Inferior parietal cortex (tissue), 1 donor: ENCODE results near the gene BEST2.

Experiments used
- DNase-seq: peaks from one replicate; pipeline ENCODE4 v3.0.0-alpha.2; 2016; ENCODE audit errors: extremely low spot score

The BEST2 gene

GRCh38 chr19:12800923-12801465 lies 49.4 kb downstream of the BEST2 start:
- no peak for DNase-seq

GRCh38 chr19:12801466-12802266 lies 50.1 kb downstream of the BEST2 start, which contains the start of the genes PRDX2 and THSD8:
PRDX2 (minus strand) TSS chr19:12801800; CDS start chr19:12801261, 539 bp downstream.
THSD8 (plus strand) TSS chr19:12802069; CDS start chr19:12802072, 3 bp downstream.
- DNase-seq: peak; percentile 80

GRCh38 chr19:12802267-12803106 lies 50.9 kb downstream of the BEST2 start:
- DNase-seq: no peak

- DNase-seq: no peak
Measured at GRCh38 chr19:12804051-12804450, 52.5 kb downstream of the BEST2 start.

GRCh38 chr19:12806242-12807081 lies 54.9 kb downstream of the BEST2 start, which contains the start of gene RNASEH2A:
RNASEH2A (plus strand) TSS chr19:12806584; CDS start chr19:12806674, 90 bp downstream.
- peak; percentile 90 for DNase-seq
